ENCODE results near the gene ID3. TPM values are rescaled to one million over a fixed set of nuclear protein-coding genes. Genes with fewer than 3 reads are reported as not detected.
A peak's percentile ranks its signal among the peaks of the same experiment; 100 is the strongest.

Gene ID3
- total and polyA plus RNA-seq, 9 of the 15 experiments (the other 6 are each of a cell fraction or from before 2014, with no cell fraction given) = 6.8 to 59.8 (median 23.5) TPM

- TF ChIP-seq CHD4 (IDR thresholded peaks at IDR 0.05; ENCODE audit: insufficient read depth, insufficient replicate concordance, low read depth, low read length, poor library complexity, severe bottlenecking) (peak; percentile 27), VEZF1 (CRISPR knock-in tag; IDR thresholded peaks at IDR 0.05) (no peak), BMI1 (IDR thresholded peaks at IDR 0.05; ENCODE audit: low read length) (no peak), SMARCA5 (IDR thresholded peaks at IDR 0.05) (peak; percentile 94), PKNOX1 (IDR thresholded peaks at IDR 0.05) (peak; percentile 37; the same call in 1 of the 2 replicates), ZBTB40 (IDR thresholded peaks at IDR 0.05) (no peak), ZBTB40 (CRISPR knock-in tag; IDR thresholded peaks at IDR 0.05) (no peak), RBM25 (IDR thresholded peaks at IDR 0.05; ENCODE audit: low read depth, low read length, severe bottlenecking) (peak; percentile 89), RBFOX2 (IDR thresholded peaks at IDR 0.05; ENCODE audit: low read depth, low read length) (no peak), HINFP (tag; conservative IDR thresholded peaks at IDR 0.05; ENCODE audit: low read depth) (no peak), CTBP1 (IDR thresholded peaks at IDR 0.05; ENCODE audit: borderline replicate concordance) (0 out of 2 replicates have a peak, but pooled peaks have one; percentile 21), ZNF140 (CRISPR knock-in tag; IDR thresholded peaks at IDR 0.05) (no peak), SRF (CRISPR knock-in tag; IDR thresholded peaks at IDR 0.05) (no peak)
These were observed 7.0 kb upstream of the ID3 start (continued) for GRCh38 chr1:23566304-23566703.
